HCT116 (cell line): ENCODE data around the gene PANK4. TPM values are rescaled to one million over a fixed set of nuclear protein-coding genes. Genes with fewer than 3 reads are reported as not detected.

Experiments
- ATAC-seq: fragments of 200-7000 bp; cut with Tn5 transposase; 2 replicates; pipeline ENCODE4 v1.9.1; 2020; ENCODE audit warnings: mild to moderate bottlenecking, moderate library complexity
- BruUV-seq: library from RNA; stranded (reverse); fragments of 400-500 nt; replicated peaks from 2 replicates; lab custom pipeline; 2021; lab: Mats Ljungman, UMichigan
- CTCF ChIA-PET: fragments of 300-600 bp; sonication (Branson Sonifier 250); formaldehyde crosslinking; loops from one replicate; lab custom pipeline; 2021; ENCODE audit warnings: antibody characterized with exemption; lab: Charles Lee
- POLR2A ChIA-PET: fragments of 300-600, 350-600 bp; sonication (Branson Sonifier 250); formaldehyde crosslinking; loops from one replicate; lab custom pipeline; 2021; ENCODE audit warnings: antibody characterized with exemption; lab: Charles Lee
- RAD21 ChIA-PET, 2 experiments: fragments of 300-600 bp; sonication (Branson Sonifier 250); formaldehyde crosslinking; loops; one replicate each; lab custom pipeline; 2023; ENCODE audit warnings: low total read pairs in 2 of 2; ENCODE audit not compliant: uncharacterized antibody in 2 of 2, unreplicated experiment in 2 of 2, low non-redundant PET in 1 of 2; lab: Charles Lee
- DNase-seq: peaks from one replicate; pipeline ENCODE4 v3.0.0-alpha.2; 2010; ENCODE audit warnings: low read depth, low spot score
- H2AFZ ChIP-seq: fragments of 200-600 bp; shearing (Covaris generic), sonication (generic); 2 replicates; pipeline ENCODE4 v1.6.1; 2017; ENCODE audit warnings: low read depth, mixed run types, mixed read lengths, antibody characterized with exemption, low read length; ENCODE audit not compliant: poor library complexity, severe bottlenecking
- H3K27ac ChIP-seq: 2 replicates; pipeline ENCODE4 v1.5.1; 2012; ENCODE audit warnings: low read depth, low read length
- H3K27me3 ChIP-seq: fragments of 200-600 bp; sonication (generic); 2 replicates; pipeline ENCODE4 v1.6.1; 2016; ENCODE audit warnings: mixed run types, low read length, mixed read lengths; ENCODE audit not compliant: insufficient read depth
- H3K36me3 ChIP-seq, 2 experiments: fragments of 200-500 bp in 1 of 2; fragments of 200-600 bp in 1 of 2; sonication (Bioruptor generic) in 1 of 2; sonication (generic) in 1 of 2; 2 replicates each; pipeline versions ENCODE4 v1.5.1 to v1.6.1; 2014 to 2016; ENCODE audit warnings: low read length in 2 of 2, inconsistent platforms in 1 of 2, mixed read lengths in 1 of 2, mixed run types in 1 of 2; ENCODE audit not compliant: insufficient read depth in 2 of 2, control insufficient read depth in 1 of 2
- H3K4me1 ChIP-seq, 2 experiments: fragments of 200-600 bp in 1 of 2; sonication (generic) in 1 of 2; 2 replicates each; pipeline versions ENCODE4 v1.5.1 to v1.6.1; 2012 to 2017; ENCODE audit warnings: low read length in 2 of 2, inconsistent platforms in 1 of 2, mild to moderate bottlenecking in 1 of 2, mixed read lengths in 1 of 2, mixed run types in 1 of 2, moderate library complexity in 1 of 2; ENCODE audit not compliant: insufficient read depth in 2 of 2, control insufficient read depth in 1 of 2
- H3K4me2 ChIP-seq: fragments of 200-600 bp; sonication (generic); 2 replicates; pipeline ENCODE4 v1.6.1; 2017; ENCODE audit warnings: mixed run types, low read length, mixed read lengths
- H3K4me3 ChIP-seq, 2 experiments: fragments of 200-600 bp in 1 of 2; sonication (generic) in 1 of 2; replicated peaks in 1 of 2; 2 replicates each; pipeline ENCODE4 v1.5.1; 2011 to 2016; ENCODE audit warnings: low read length in 2 of 2, control low read depth in 1 of 2, low read depth in 1 of 2, mild to moderate bottlenecking in 1 of 2, mixed read lengths in 1 of 2, mixed run types in 1 of 2
- H3K79me2 ChIP-seq: fragments of 200-600 bp; sonication (generic); 2 replicates; pipeline ENCODE4 v1.6.1; 2017; ENCODE audit warnings: mild to moderate bottlenecking, mixed run types, low read length, moderate library complexity, mixed read lengths; ENCODE audit not compliant: insufficient read depth
- H3K9ac ChIP-seq: fragments of 200-600 bp; sonication (generic); 2 replicates; pipeline ENCODE4 v1.6.1; 2016; ENCODE audit warnings: low read length, mixed read lengths
- H3K9me2 ChIP-seq: fragments of 200-600 bp; sonication (generic), shearing (Covaris generic); 2 replicates; pipeline ENCODE4 v1.6.1; 2017; ENCODE audit warnings: mixed run types, mild to moderate bottlenecking, moderate library complexity; ENCODE audit not compliant: insufficient read depth
- H3K9me3 ChIP-seq, 2 experiments: fragments of 200-500 bp in 1 of 2; fragments of 200-600 bp in 1 of 2; sonication (Bioruptor generic) in 1 of 2; sonication (generic) in 1 of 2; 2 replicates each; pipeline ENCODE4 v1.6.1; 2014 to 2017; ENCODE audit warnings: low read length in 2 of 2, mixed read lengths in 2 of 2, inconsistent platforms in 1 of 2, low read depth in 1 of 2, mild to moderate bottlenecking in 1 of 2, mixed run types in 1 of 2, moderate library complexity in 1 of 2; ENCODE audit not compliant: control insufficient read depth in 1 of 2, insufficient read depth in 1 of 2
- H4K20me1 ChIP-seq: fragments of 200-600 bp; sonication (generic), shearing (Covaris generic); 2 replicates; pipeline ENCODE4 v1.6.1; 2017; ENCODE audit warnings: mixed run types, mild to moderate bottlenecking, moderate library complexity; ENCODE audit not compliant: insufficient read depth
- ELF1 ChIP-seq: IDR thresholded peaks from 2 replicates; pipeline ENCODE4 v1.6.1; 2012; ENCODE audit warnings: low read depth, borderline replicate concordance
- EZH2 ChIP-seq: fragments of 200-600 bp; sonication (generic); IDR thresholded peaks from 2 replicates; pipeline ENCODE4 v1.6.1; 2017; ENCODE audit warnings: antibody characterized with exemption, mixed run types
- EZH2phosphoT487 ChIP-seq: fragments of 200-600 bp; IDR thresholded peaks from 2 replicates; pipeline ENCODE4 v1.6.1; 2018; ENCODE audit warnings: antibody characterized with exemption, borderline replicate concordance
- JUND ChIP-seq: IDR thresholded peaks from 2 replicates; pipeline ENCODE4 v1.6.1; 2012
- POLR2AphosphoS5 ChIP-seq: IDR thresholded peaks from 2 replicates; pipeline ENCODE4 v1.6.1; 2011; ENCODE audit warnings: mild to moderate bottlenecking, low read depth, low read length, moderate library complexity
- ZBTB33 ChIP-seq: IDR thresholded peaks from 2 replicates; pipeline ENCODE4 v1.6.1; 2011; ENCODE audit warnings: mild to moderate bottlenecking, low read length, moderate library complexity; ENCODE audit not compliant: insufficient replicate concordance; ENCODE audit errors: extremely low read depth
- ZFX ChIP-seq: fragments of 450-650 bp; IDR thresholded peaks from 2 replicates; pipeline ENCODE4 v1.6.1; 2017
- intact Hi-C: fragments of 100-400 bp; cut with micrococcal nuclease; formaldehyde crosslinking; loops from 2 replicates; pipeline ENCODE4 v1.10.0; 2022
- total RNA-seq: library from RNA; stranded (reverse); gene quantifications from one replicate; pipeline ENCODE4 v1.2.1, GENCODE V29; 2021; ENCODE audit not compliant: unreplicated experiment
- TF ChIP-seq, protein P1 (sequence below), 3 experiments: fragments of 200-600 bp in 1 of 3; sonication (generic) in 1 of 3; IDR thresholded peaks in 2 of 3; conservative IDR thresholded peaks in 1 of 3; 2 replicates each; pipeline ENCODE4 v1.5.1; 2012 to 2017; ENCODE audit warnings: low read depth in 2 of 3, low read length in 2 of 3, antibody characterized with exemption in 1 of 3, borderline replicate concordance in 1 of 3, control low read depth in 1 of 3, mild to moderate bottlenecking in 1 of 3, mixed read lengths in 1 of 3, mixed run types in 1 of 3, moderate library complexity in 1 of 3; ENCODE audit not compliant: insufficient read depth in 1 of 3

PANK4 gene
- total RNA-seq, 1 experiment from 2014 or later, result 38.5 TPM

GRCh38 chr1:2492091-2492490 is 34.3 kb downstream of the PANK4 start (continued):
- TF ChIP-seq, protein P1, sequence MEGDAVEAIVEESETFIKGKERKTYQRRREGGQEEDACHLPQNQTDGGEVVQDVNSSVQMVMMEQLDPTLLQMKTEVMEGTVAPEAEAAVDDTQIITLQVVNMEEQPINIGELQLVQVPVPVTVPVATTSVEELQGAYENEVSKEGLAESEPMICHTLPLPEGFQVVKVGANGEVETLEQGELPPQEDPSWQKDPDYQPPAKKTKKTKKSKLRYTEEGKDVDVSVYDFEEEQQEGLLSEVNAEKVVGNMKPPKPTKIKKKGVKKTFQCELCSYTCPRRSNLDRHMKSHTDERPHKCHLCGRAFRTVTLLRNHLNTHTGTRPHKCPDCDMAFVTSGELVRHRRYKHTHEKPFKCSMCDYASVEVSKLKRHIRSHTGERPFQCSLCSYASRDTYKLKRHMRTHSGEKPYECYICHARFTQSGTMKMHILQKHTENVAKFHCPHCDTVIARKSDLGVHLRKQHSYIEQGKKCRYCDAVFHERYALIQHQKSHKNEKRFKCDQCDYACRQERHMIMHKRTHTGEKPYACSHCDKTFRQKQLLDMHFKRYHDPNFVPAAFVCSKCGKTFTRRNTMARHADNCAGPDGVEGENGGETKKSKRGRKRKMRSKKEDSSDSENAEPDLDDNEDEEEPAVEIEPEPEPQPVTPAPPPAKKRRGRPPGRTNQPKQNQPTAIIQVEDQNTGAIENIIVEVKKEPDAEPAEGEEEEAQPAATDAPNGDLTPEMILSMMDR (IDR thresholded peaks at IDR 0.05 in 2 of 3, conservative IDR thresholded peaks at IDR 0.05 in 1 of 3; ENCODE audit: borderline replicate concordance in 1 of 3, insufficient read depth in 1 of 3, low read depth in 2 of 3, low read length in 2 of 3), result no peak
- TF ChIP-seq ZBTB33, result no peak
- no peak for TF ChIP-seq POLR2AphosphoS5
- no peak for TF ChIP-seq EZH2
- no peak for TF ChIP-seq EZH2phosphoT487

GRCh38 chr1:2489615-2490014 is 36.8 kb downstream of the PANK4 start:
- no peak overlapping the region for H3K9ac ChIP-seq
- no peaks in the 10 kb centered on the region for H3K27me3 ChIP-seq
- H4K20me1 ChIP-seq, result no peaks in the 10 kb centered on the region
- intact Hi-C loops, result no loop called here
- H3K4me3 ChIP-seq, result no peak overlapping the region
- H3K79me2 ChIP-seq, result no peaks in the 10 kb centered on the region
- H2AFZ ChIP-seq, result no peak overlapping the region
- peaks cover 4 to 7% of the 10 kb centered on the region in 2 experiments; a peak in 2 of 4 replicates for H3K9me3 ChIP-seq
- ChIA-PET CTCF (interaction anchor here (1.2 kb wide), 1 partner anchor 75 kb away, joined by 3 read pairs; no protein-coding TSS in a partner anchor), POLR2A (no interaction called here), RAD21 (no interaction called here)
- ATAC-seq, result no peak
- peaks cover 7 to 9% of the 10 kb centered on the region in 2 experiments; a peak in 3 of 4 replicates for H3K4me1 ChIP-seq
- no peaks in the 10 kb centered on the region for H3K36me3 ChIP-seq
- no peak for DNase-seq
- TF ChIP-seq ELF1, result no peak
- TF ChIP-seq ZFX, result no peak
- TF ChIP-seq ZBTB33, result no peak
- TF ChIP-seq JUND, result no peak
- TF ChIP-seq, all 23 proteins: peak for 0
- Histone ChIP-seq H3K27ac (no peak overlapping the region), H3K9me2 (no peaks in the 10 kb centered on the region), H3K4me2 (no peak overlapping the region)
- no TSS peak for BruUV-seq
